Loucy (cell line): ENCODE data around the gene PLEKHN1.

ENCODE experiments used
- H2AFZ ChIP-seq: fragments of 200-600 bp; sonication (generic); 2 replicates; pipeline ENCODE4 v1.6.0; 2016; ENCODE audit warnings: antibody characterized with exemption, mild to moderate bottlenecking, low read length, moderate library complexity
- H3F3A ChIP-seq: fragments of 200-600 bp; 2 replicates; pipeline ENCODE4 v1.6.0; 2016; ENCODE audit warnings: antibody characterized with exemption, low read depth, mild to moderate bottlenecking
- H3K27me3 ChIP-seq: fragments of 200-600 bp; sonication (generic); 2 replicates; pipeline ENCODE4 v1.6.1; 2014; ENCODE audit warnings: low read length, mild to moderate bottlenecking; ENCODE audit not compliant: insufficient read depth, poor library complexity, severe bottlenecking
- H3K36me3 ChIP-seq: fragments of 200-600 bp; sonication (generic); 2 replicates; pipeline ENCODE4 v1.6.1; 2016; ENCODE audit warnings: low read length; ENCODE audit not compliant: insufficient read depth
- H3K4me1 ChIP-seq: fragments of 200-600 bp; sonication (generic); 2 replicates; pipeline ENCODE4 v1.5.1; 2014; ENCODE audit warnings: low read length, mild to moderate bottlenecking; ENCODE audit not compliant: insufficient read depth, poor library complexity, severe bottlenecking
- H3K4me2 ChIP-seq: fragments of 200-600 bp; sonication (generic); 2 replicates; pipeline ENCODE4 v1.6.0; 2014; ENCODE audit warnings: antibody characterized with exemption, low read length, low read depth, mild to moderate bottlenecking; ENCODE audit not compliant: poor library complexity, severe bottlenecking
- H3K4me3 ChIP-seq: fragments of 200-600 bp; sonication (generic); 2 replicates; pipeline ENCODE4 v1.5.1; 2014; ENCODE audit warnings: low read length, mild to moderate bottlenecking, mixed read lengths; ENCODE audit not compliant: poor library complexity, severe bottlenecking
- H3K79me2 ChIP-seq: fragments of 200-600 bp; sonication (generic); 2 replicates; pipeline ENCODE4 v1.6.1; 2014; ENCODE audit warnings: low read length; ENCODE audit not compliant: insufficient read depth
- H3K9ac ChIP-seq: fragments of 200-600 bp; sonication (generic); 2 replicates; pipeline ENCODE4 v1.6.0; 2014; ENCODE audit warnings: mild to moderate bottlenecking, low read depth, low read length, moderate library complexity; ENCODE audit not compliant: poor library complexity, severe bottlenecking
- H3K9me2 ChIP-seq: fragments of 200-600 bp; sonication (generic); replicated peaks from 2 replicates; pipeline ENCODE4 v1.6.1; 2016; ENCODE audit warnings: low read depth, low read length, mixed read lengths
- H3K9me3 ChIP-seq: fragments of 200-600 bp; sonication (generic); 2 replicates; pipeline ENCODE4 v1.6.1; 2014; ENCODE audit warnings: mild to moderate bottlenecking, antibody characterized with exemption, low read length, low read depth; ENCODE audit not compliant: insufficient read depth
- H4K20me1 ChIP-seq: fragments of 200-600 bp; sonication (generic); 2 replicates; pipeline ENCODE4 v1.6.0; 2014; ENCODE audit warnings: antibody characterized with exemption, low read length, mild to moderate bottlenecking; ENCODE audit not compliant: insufficient read depth, poor library complexity, severe bottlenecking
- CTCF ChIP-seq: fragments of 200-600 bp; sonication (generic); conservative IDR thresholded peaks from 2 replicates; pipeline ENCODE4 v1.5.1; 2014; ENCODE audit warnings: mild to moderate bottlenecking, antibody characterized with exemption, low read length
- EZH2phosphoT487 ChIP-seq: fragments of 200-600 bp; IDR thresholded peaks from 2 replicates; pipeline ENCODE4 v1.6.1; 2018; ENCODE audit warnings: antibody characterized with exemption, mild to moderate bottlenecking, moderate library complexity, borderline replicate concordance

Gene PLEKHN1

GRCh38 chr1:971751-972506, 5.6 kb downstream of the PLEKHN1 start:
- H3K79me2 ChIP-seq = no peaks in the 10 kb centered on the region
- no peaks in the 10 kb centered on the region for H4K20me1 ChIP-seq
- no peaks in the 10 kb centered on the region for H3F3A ChIP-seq
- peaks cover 12% of the 10 kb centered on the region for H3K4me1 ChIP-seq
- H3K9me3 ChIP-seq = no peaks in the 10 kb centered on the region
- no peaks in the 10 kb centered on the region for H3K9me2 ChIP-seq
- H3K4me2 ChIP-seq = no peak overlapping the region
- TF ChIP-seq CTCF (no peak), EZH2phosphoT487 (no peak)
- H3K4me3 ChIP-seq = no peak overlapping the region
- no peak overlapping the region for H2AFZ ChIP-seq
- H3K36me3 ChIP-seq = no peaks in the 10 kb centered on the region
- no peak overlapping the region for H3K9ac ChIP-seq
- H3K27me3 ChIP-seq = no peaks in the 10 kb centered on the region

- H3K4me2 ChIP-seq = no peak overlapping the region
- no peaks in the 10 kb centered on the region for H3K36me3 ChIP-seq
- H3K27me3 ChIP-seq = no peaks in the 10 kb centered on the region
- TF ChIP-seq CTCF (no peak), EZH2phosphoT487 (no peak)
- H3F3A ChIP-seq = no peaks in the 10 kb centered on the region
- no peaks in the 10 kb centered on the region for H3K9me2 ChIP-seq
- no peak overlapping the region for H2AFZ ChIP-seq
- no peak overlapping the region for H3K9ac ChIP-seq
- H3K4me1 ChIP-seq = peaks cover 4% of the 10 kb centered on the region
- H4K20me1 ChIP-seq = no peaks in the 10 kb centered on the region
- no peaks in the 10 kb centered on the region for H3K9me3 ChIP-seq
- H3K4me3 ChIP-seq = no peak overlapping the region
- H3K79me2 ChIP-seq = no peaks in the 10 kb centered on the region
Measured at GRCh38 chr1:972726-973458, 6.6 kb downstream of the PLEKHN1 start.

- no peak for TF ChIP-seq CTCF
- TF ChIP-seq EZH2phosphoT487 = no peak
- no peaks in the 10 kb centered on the region for H3K79me2 ChIP-seq
- no peaks in the 10 kb centered on the region for H3K27me3 ChIP-seq
- peaks cover 4% of the 10 kb centered on the region for H3K4me1 ChIP-seq
- H3K4me2 ChIP-seq = no peak overlapping the region
- no peaks in the 10 kb centered on the region for H3F3A ChIP-seq
- no peaks in the 10 kb centered on the region for H3K9me2 ChIP-seq
- no peak overlapping the region for H2AFZ ChIP-seq
- H3K9me3 ChIP-seq = no peaks in the 10 kb centered on the region
- H4K20me1 ChIP-seq = no peaks in the 10 kb centered on the region
- no peak overlapping the region for H3K9ac ChIP-seq
- H3K4me3 ChIP-seq = no peak overlapping the region
- H3K36me3 ChIP-seq = no peaks in the 10 kb centered on the region
Measured at GRCh38 chr1:973459-974292, 7.4 kb downstream of the PLEKHN1 start.
